Gastrocnemius medialis (tissue), 4 donors: ENCODE measurements around the gene FXYD4. TPM values are rescaled to one million over a fixed set of nuclear protein-coding genes. Genes with fewer than 3 reads are reported as not detected.
"Not testable (repeated sequence)": the region's sequence is repeated elsewhere in the genome, so short reads cannot be mapped to it uniquely, and the experiment has no call there.

ENCODE experiments used
- ATAC-seq, 2 donors: fragments of 150-250 bp; one replicate each; pipeline ENCODE4 v1.9.1; 2016
- DNase-seq, 2 donors: peaks; one replicate each; pipeline ENCODE4 v3.0.0-alpha.2; 2019
- H3K27ac ChIP-seq, 4 donors: fragments of 200-600 bp; sonication (generic); 1 replicate in 1 of 4; 2 replicates in 3 of 4; pipeline ENCODE4 v1.5.1; 2016 to 2018; ENCODE audit warnings: mild to moderate bottlenecking in 2 of 4, moderate library complexity in 1 of 4
- H3K27me3 ChIP-seq, 3 donors: fragments of 200-600 bp; sonication (generic) in 2 of 3; 1 replicate in 1 of 3; 2 replicates in 2 of 3; pipeline versions ENCODE4 v1.5.1 to v1.6.0; 2016 to 2019; ENCODE audit warnings: mild to moderate bottlenecking in 1 of 3, moderate library complexity in 1 of 3
- H3K36me3 ChIP-seq, 2 donors: fragments of 200-600 bp; sonication (generic) in 1 of 2; one replicate each; pipeline ENCODE4 v1.5.1; 2017 to 2018
- H3K4me1 ChIP-seq, 2 donors: fragments of 200-600 bp; sonication (generic) in 1 of 2; one replicate each; pipeline ENCODE4 v1.5.1; 2016 to 2017; ENCODE audit warnings: mild to moderate bottlenecking in 2 of 2
- H3K4me3 ChIP-seq, 4 donors: fragments of 200-600 bp; sonication (generic) in 3 of 4; 1 replicate in 1 of 4; 2 replicates in 3 of 4; pipeline ENCODE4 v1.5.1; 2016 to 2019; ENCODE audit warnings: mild to moderate bottlenecking in 2 of 4
- H3K9me3 ChIP-seq, 3 donors: fragments of 200-600 bp; sonication (generic) in 2 of 3; 1 replicate in 1 of 3; 2 replicates in 2 of 3; pipeline ENCODE4 v1.5.1; 2016 to 2019
- POLR2A ChIP-seq, 2 donors: fragments of 450-650 bp; IDR thresholded peaks; one replicate each; pipeline ENCODE4 v1.6.1; 2017; ENCODE audit warnings: antibody characterized with exemption in 2 of 2, mild to moderate bottlenecking in 2 of 2, moderate library complexity in 2 of 2
- in situ Hi-C, 4 donors: fragments of 200-750 bp; cut with MboI; loops; one replicate each; pipeline versions ENCODE4 v1.15.0 to v1.8.0; 2017; ENCODE audit warnings: low sequenced_read_pairs in 4 of 4
- intact Hi-C: fragments of 100-400 bp; cut with DNase I; formaldehyde crosslinking; loops from one replicate; pipeline ENCODE4 v1.15.1; 2023; ENCODE audit warnings: low total_unique reads
- total RNA-seq, 4 donors: library from RNA; depleted of rRNA; stranded (reverse); fragments of >200 nt; gene quantifications; one replicate each; pipeline versions ENCODE4 v1.1.0 to v1.2.3, GENCODE V29; 2016
- TF ChIP-seq, protein P1 (sequence below), 5 experiments: fragments of 450-650 bp in 3 of 5; fragments of 200-600 bp in 2 of 5; sonication (generic) in 2 of 5; IDR thresholded peaks in 4 of 5; conservative IDR thresholded peaks in 1 of 5; 1 replicate in 4 of 5; 2 replicates in 1 of 5; pipeline ENCODE4 v1.5.1; 2016 to 2019; ENCODE audit warnings: antibody characterized with exemption in 5 of 5, mild to moderate bottlenecking in 3 of 5, moderate library complexity in 3 of 5

FXYD4 gene
- total RNA-seq, 4 donors from 2014 or later, result not detected

DNA sequence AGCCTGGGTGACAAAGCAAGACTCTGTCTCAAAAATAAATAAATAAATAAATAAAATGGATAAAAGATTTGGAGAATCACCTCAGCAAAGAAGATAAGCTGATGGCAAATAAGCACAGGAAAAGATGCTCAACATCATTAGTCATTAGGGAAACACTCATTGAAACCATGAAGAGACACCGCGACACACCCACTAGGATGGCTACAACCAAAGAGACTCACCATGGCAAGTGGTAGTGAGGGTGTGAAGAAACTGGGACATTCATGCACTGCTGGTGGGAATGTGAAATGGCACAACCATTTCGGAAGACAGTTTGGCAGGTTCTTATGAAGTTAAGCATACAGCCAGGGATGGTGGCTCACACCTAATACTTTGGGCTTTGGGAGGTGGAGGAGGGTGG lies 37.8 kb upstream of the FXYD4 start:
- intact Hi-C loops, result no loop called here
- no peak for DNase-seq

DNA sequence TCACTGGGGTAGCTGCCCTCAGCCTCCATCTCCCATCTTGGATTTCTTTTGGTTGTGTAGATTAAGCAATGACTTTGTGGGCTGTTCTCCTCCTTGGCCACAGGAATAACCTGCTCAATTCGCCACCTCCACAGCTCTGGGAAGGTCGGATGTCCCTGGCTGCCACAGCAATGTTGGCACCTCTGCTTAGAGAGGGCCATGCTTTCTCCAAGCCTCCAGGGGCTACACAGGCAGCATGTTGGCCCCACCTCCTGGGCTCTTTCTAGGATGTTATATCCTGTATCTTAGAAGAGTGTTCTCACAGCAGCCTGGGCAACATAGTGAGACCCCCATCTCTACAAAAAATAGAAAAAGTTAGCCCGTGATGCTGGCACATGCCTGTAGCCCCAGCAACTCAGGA lies 35.4 kb upstream of the FXYD4 start:
- no peak for TF ChIP-seq POLR2A (IDR thresholded peaks at IDR 0.05)
- TF ChIP-seq, protein P1, sequence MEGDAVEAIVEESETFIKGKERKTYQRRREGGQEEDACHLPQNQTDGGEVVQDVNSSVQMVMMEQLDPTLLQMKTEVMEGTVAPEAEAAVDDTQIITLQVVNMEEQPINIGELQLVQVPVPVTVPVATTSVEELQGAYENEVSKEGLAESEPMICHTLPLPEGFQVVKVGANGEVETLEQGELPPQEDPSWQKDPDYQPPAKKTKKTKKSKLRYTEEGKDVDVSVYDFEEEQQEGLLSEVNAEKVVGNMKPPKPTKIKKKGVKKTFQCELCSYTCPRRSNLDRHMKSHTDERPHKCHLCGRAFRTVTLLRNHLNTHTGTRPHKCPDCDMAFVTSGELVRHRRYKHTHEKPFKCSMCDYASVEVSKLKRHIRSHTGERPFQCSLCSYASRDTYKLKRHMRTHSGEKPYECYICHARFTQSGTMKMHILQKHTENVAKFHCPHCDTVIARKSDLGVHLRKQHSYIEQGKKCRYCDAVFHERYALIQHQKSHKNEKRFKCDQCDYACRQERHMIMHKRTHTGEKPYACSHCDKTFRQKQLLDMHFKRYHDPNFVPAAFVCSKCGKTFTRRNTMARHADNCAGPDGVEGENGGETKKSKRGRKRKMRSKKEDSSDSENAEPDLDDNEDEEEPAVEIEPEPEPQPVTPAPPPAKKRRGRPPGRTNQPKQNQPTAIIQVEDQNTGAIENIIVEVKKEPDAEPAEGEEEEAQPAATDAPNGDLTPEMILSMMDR (IDR thresholded peaks at IDR 0.05 in 4 of 5, conservative IDR thresholded peaks at IDR 0.05 in 1 of 5), result no peak
- H3K4me1 ChIP-seq, result no peaks in the 10 kb centered on the region
- intact Hi-C loops (no loop called here), in situ Hi-C loops (no loop called here)
- no peaks in the 10 kb centered on the region for H3K9me3 ChIP-seq
- ATAC-seq (no peak), DNase-seq (no peak)
- no peaks in the 10 kb centered on the region for H3K36me3 ChIP-seq
- no peak overlapping the region for H3K27ac ChIP-seq
- H3K27me3 ChIP-seq, result peaks cover 0 to 8% (median 0%) of the 10 kb centered on the region in 3 donors
- H3K4me3 ChIP-seq, result no peak overlapping the region

More for the DNA sequence above, 37.8 kb upstream of the FXYD4 start:
- H3K4me3 ChIP-seq, result no peak overlapping the region
- no peaks in the 10 kb centered on the region for H3K9me3 ChIP-seq
- no peaks in the 10 kb centered on the region for H3K36me3 ChIP-seq
- in situ Hi-C loops, result no loop called here
- no peaks in the 10 kb centered on the region for H3K4me1 ChIP-seq
- ATAC-seq, result no peak
- H3K27ac ChIP-seq, result no peak overlapping the region
- no peak for TF ChIP-seq POLR2A (IDR thresholded peaks at IDR 0.05)
- TF ChIP-seq, protein P1 (IDR thresholded peaks at IDR 0.05 in 4 of 5, conservative IDR thresholded peaks at IDR 0.05 in 1 of 5), result no peak
- peaks cover 0 to 7% (median 0%) of the 10 kb centered on the region in 3 donors for H3K27me3 ChIP-seq

DNA sequence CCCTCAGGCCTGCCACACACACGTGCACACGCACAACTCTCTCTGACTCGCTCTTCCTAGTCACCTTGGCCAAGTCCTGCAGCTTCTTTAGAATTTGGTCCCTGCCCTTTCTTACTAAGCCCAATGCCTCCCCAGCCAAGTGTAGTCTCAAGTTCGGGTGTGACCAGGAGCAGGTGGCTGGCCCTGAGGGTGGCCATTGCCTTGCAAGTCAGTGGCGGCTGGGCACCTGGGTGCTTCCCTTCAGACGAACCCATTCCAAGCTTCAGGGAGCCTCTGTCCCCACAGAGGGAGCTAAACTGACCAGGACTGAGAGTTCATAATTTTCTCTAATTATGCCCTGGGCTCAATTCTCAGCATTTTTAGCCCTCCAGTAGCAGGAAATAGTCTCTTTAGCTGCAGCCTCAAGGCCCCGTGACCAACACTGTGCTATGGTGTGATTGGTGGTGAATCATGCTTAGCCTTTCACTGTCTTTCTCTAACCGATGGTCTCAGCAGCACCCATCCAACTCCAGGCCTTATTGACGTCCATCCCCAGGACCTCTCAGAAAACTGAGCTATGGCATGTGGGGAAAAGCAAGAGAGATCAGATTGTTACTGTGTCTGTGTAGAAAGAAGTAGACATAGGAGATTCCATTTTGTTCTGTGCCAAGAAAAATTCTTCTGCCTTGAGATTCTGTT lies 34.7 kb upstream of the FXYD4 start:
- Histone ChIP-seq H3K27ac (no peak overlapping the region), H3K27me3 (peaks cover 0 to 8% (median 0%) of the 10 kb centered on the region in 3 donors), H3K9me3 (no peaks in the 10 kb centered on the region), H3K4me3 (no peak overlapping the region), H3K36me3 (no peaks in the 10 kb centered on the region), H3K4me1 (no peaks in the 10 kb centered on the region)
- TF ChIP-seq POLR2A (IDR thresholded peaks at IDR 0.05), result no peak
- TF ChIP-seq, protein P1 (IDR thresholded peaks at IDR 0.05 in 4 of 5, conservative IDR thresholded peaks at IDR 0.05 in 1 of 5), result no peak
- in situ Hi-C loops, result no loop called here
- DNase-seq (no peak), ATAC-seq (no peak)
- intact Hi-C loops, result no loop called here

GRCh38 chr10:43337536-43337935 lies 33.9 kb upstream of the FXYD4 start:
- H3K36me3 ChIP-seq, H3K27ac ChIP-seq, H3K4me1 ChIP-seq, ATAC-seq, DNase-seq, H3K9me3 ChIP-seq, H3K27me3 ChIP-seq, H3K4me3 ChIP-seq, in situ Hi-C loops, intact Hi-C loops: not testable (repeated sequence)

GRCh38 chr10:43338117-43338516 lies 33.3 kb upstream of the FXYD4 start:
- in situ Hi-C loops, result no loop called here
- no peak for DNase-seq
- ATAC-seq, result no peak
- Histone ChIP-seq H3K36me3 (no peaks in the 10 kb centered on the region), H3K4me1 (no peaks in the 10 kb centered on the region), H3K4me3 (no peak overlapping the region), H3K9me3 (no peaks in the 10 kb centered on the region), H3K27ac (no peak overlapping the region), H3K27me3 (peaks cover 0 to 8% (median 0%) of the 10 kb centered on the region in 3 donors)
- intact Hi-C loops, result no loop called here
- no peak for TF ChIP-seq POLR2A (IDR thresholded peaks at IDR 0.05)
- TF ChIP-seq, protein P1 (IDR thresholded peaks at IDR 0.05 in 4 of 5, conservative IDR thresholded peaks at IDR 0.05 in 1 of 5), result no peak
